Measurements from ENCODE around the gene LRP8.

- TF ChIP-seq, protein P1, sequence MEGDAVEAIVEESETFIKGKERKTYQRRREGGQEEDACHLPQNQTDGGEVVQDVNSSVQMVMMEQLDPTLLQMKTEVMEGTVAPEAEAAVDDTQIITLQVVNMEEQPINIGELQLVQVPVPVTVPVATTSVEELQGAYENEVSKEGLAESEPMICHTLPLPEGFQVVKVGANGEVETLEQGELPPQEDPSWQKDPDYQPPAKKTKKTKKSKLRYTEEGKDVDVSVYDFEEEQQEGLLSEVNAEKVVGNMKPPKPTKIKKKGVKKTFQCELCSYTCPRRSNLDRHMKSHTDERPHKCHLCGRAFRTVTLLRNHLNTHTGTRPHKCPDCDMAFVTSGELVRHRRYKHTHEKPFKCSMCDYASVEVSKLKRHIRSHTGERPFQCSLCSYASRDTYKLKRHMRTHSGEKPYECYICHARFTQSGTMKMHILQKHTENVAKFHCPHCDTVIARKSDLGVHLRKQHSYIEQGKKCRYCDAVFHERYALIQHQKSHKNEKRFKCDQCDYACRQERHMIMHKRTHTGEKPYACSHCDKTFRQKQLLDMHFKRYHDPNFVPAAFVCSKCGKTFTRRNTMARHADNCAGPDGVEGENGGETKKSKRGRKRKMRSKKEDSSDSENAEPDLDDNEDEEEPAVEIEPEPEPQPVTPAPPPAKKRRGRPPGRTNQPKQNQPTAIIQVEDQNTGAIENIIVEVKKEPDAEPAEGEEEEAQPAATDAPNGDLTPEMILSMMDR (IDR thresholded peaks at IDR 0.05; ENCODE audit: insufficient read depth, low read depth, low read length), result no peak
- no peak for TF ChIP-seq EZH2 (IDR thresholded peaks at IDR 0.05; ENCODE audit: insufficient read depth, low read length)
Observed at GRCh38 chr1:53342735-53343470, 15.0 kb upstream of the LRP8 start.

Data from astrocyte (in vitro differentiated cells and primary cell).